ENCODE measurements around the gene PTPRM.

Gene PTPRM

GRCh38 chr18:7848054-7848412 lies 280.9 kb downstream of the PTPRM start:
- DNase-seq: no peak
- Histone ChIP-seq H3K36me3 (no peaks in the 10 kb centered on the region), H3K9me3 (peaks cover 0 to 14% (median 0%) of the 10 kb centered on the region in 3 donors), H3K27me3 (no peaks in the 10 kb centered on the region), H3K4me1 (peaks cover 0 to 8% (median 0%) of the 10 kb centered on the region in 4 donors), H3K4me3 (no peak overlapping the region), H3K27ac (no peak overlapping the region)
- intact Hi-C loops (cut with DNase I; ENCODE audit: low total_unique reads): no loop called here
- TF ChIP-seq CTCF (IDR thresholded peaks at IDR 0.05): no peak

GRCh38 chr18:7850446-7850845 lies 283.3 kb downstream of the PTPRM start:
- H3K27ac ChIP-seq: no peak overlapping the region
- intact Hi-C loops (cut with DNase I; ENCODE audit: low total_unique reads): no loop called here
- H3K27me3 ChIP-seq: no peaks in the 10 kb centered on the region
- H3K4me3 ChIP-seq: no peak overlapping the region
- no peaks in the 10 kb centered on the region for H3K36me3 ChIP-seq
- no peak for TF ChIP-seq CTCF (IDR thresholded peaks at IDR 0.05)
- no peak for DNase-seq
- no peaks in the 10 kb centered on the region for H3K9me3 ChIP-seq
- H3K4me1 ChIP-seq: peaks cover 0 to 23% (median 0%) of the 10 kb centered on the region in 4 donors

GRCh38 chr18:7855028-7855427 lies 287.9 kb downstream of the PTPRM start:
- Histone ChIP-seq H3K4me3 (no peak overlapping the region), H3K27ac (no peak overlapping the region), H3K9me3 (no peaks in the 10 kb centered on the region), H3K27me3 (no peaks in the 10 kb centered on the region), H3K36me3 (no peaks in the 10 kb centered on the region), H3K4me1 (peaks cover 0 to 42% (median 0%) of the 10 kb centered on the region in 4 donors)
- no peak for DNase-seq
- intact Hi-C loops (cut with DNase I; ENCODE audit: low total_unique reads): no loop called here
- TF ChIP-seq CTCF (IDR thresholded peaks at IDR 0.05): no peak

GRCh38 chr18:7855671-7856070 lies 288.6 kb downstream of the PTPRM start:
- Histone ChIP-seq H3K27ac (no peak overlapping the region), H3K36me3 (no peaks in the 10 kb centered on the region), H3K9me3 (no peaks in the 10 kb centered on the region), H3K4me3 (no peak overlapping the region), H3K4me1 (peaks cover 0 to 44% (median 0%) of the 10 kb centered on the region in 4 donors), H3K27me3 (no peaks in the 10 kb centered on the region)
- intact Hi-C loops (cut with DNase I; ENCODE audit: low total_unique reads): no loop called here
- DNase-seq: no peak
- TF ChIP-seq CTCF (IDR thresholded peaks at IDR 0.05): no peak

- H3K4me1 ChIP-seq: peaks cover 0 to 48% (median 0%) of the 10 kb centered on the region in 4 donors
These were observed 289.0 kb downstream of the PTPRM start for GRCh38 chr18:7856116-7856515.

More at GRCh38 chr18:7856116-7856515, 289.0 kb downstream of the PTPRM start:
- H3K9me3 ChIP-seq: no peaks in the 10 kb centered on the region
- intact Hi-C loops (cut with DNase I; ENCODE audit: low total_unique reads): no loop called here
- DNase-seq: no peak
- H3K36me3 ChIP-seq: no peaks in the 10 kb centered on the region
- no peak overlapping the region for H3K4me3 ChIP-seq
- no peak for TF ChIP-seq CTCF (IDR thresholded peaks at IDR 0.05)
- H3K27me3 ChIP-seq: no peaks in the 10 kb centered on the region
- no peak overlapping the region for H3K27ac ChIP-seq

Data from tibial artery (tissue), 4 donors.